Measurements from ENCODE around the gene PDE9A.
"Not testable (repeated sequence)": the region's sequence is repeated elsewhere in the genome, so short reads cannot be mapped to it uniquely, and the experiment has no call there.

Gene PDE9A

GRCh38 chr21:42626171-42626570, 27.2 kb upstream of the PDE9A start:
- Histone ChIP-seq H3K4me1 (ENCODE audit: control insufficient read depth in 1 of 2, insufficient read depth in 2 of 2, low read length in 2 of 2) (no peaks in the 10 kb centered on the region), H2BK120ac (ENCODE audit: insufficient read depth, low read length, poor library complexity) (no peak overlapping the region), H3K23ac (ENCODE audit: low read length) (peak overlapping the region; percentile 82), H3K14ac (ENCODE audit: low read length) (no peak overlapping the region), H4K12ac (ENCODE audit: low read depth, low read length) (no peak overlapping the region), H3K27ac (ENCODE audit: low read depth, low read length) (no peak overlapping the region), H3K4me2 (ENCODE audit: low read length) (no peak overlapping the region), H4K8ac (ENCODE audit: low read depth, low read length) (no peak overlapping the region), H3K4me3 (ENCODE audit: low read depth, low read length) (no peak overlapping the region), H3K27me3 (ENCODE audit: insufficient read depth, low read length) (no peaks in the 10 kb centered on the region), H3K79me1 (ENCODE audit: low read length) (no peaks in the 10 kb centered on the region), H2AFZ (ENCODE audit: insufficient read depth, low read length, poor library complexity) (no peak overlapping the region), H2BK12ac (ENCODE audit: low read length) (no peak overlapping the region), H4K91ac (ENCODE audit: low read depth, low read length) (no peak overlapping the region), H3K36me3 (ENCODE audit: control insufficient read depth in 1 of 2, insufficient read depth in 2 of 2, low read length in 2 of 2) (no peaks in the 10 kb centered on the region), H3K79me2 (ENCODE audit: control insufficient read depth, insufficient read depth, low read length, poor library complexity) (no peaks in the 10 kb centered on the region), H2AK5ac (ENCODE audit: low read length) (no peak overlapping the region), H3K4ac (ENCODE audit: low read depth, low read length) (no peak overlapping the region), H2BK5ac (ENCODE audit: low read depth, low read length, poor library complexity) (no peak overlapping the region), H3K18ac (ENCODE audit: low read length) (no peak overlapping the region), H3K9me3 (ENCODE audit: insufficient read depth, low read depth, low read length) (peaks cover 8% of the 10 kb centered on the region), H3K9ac (ENCODE audit: low read length) (no peak overlapping the region)
- WGBS (ENCODE audit: extremely low coverage, insufficient coverage, insufficient read length), result no CpG with 5 or more reads among the region's 14 CpGs
- DNase-seq, result no peak

- H3K18ac ChIP-seq (ENCODE audit: low read length), result no peak overlapping the region
- H3K14ac ChIP-seq (ENCODE audit: low read length), result no peak overlapping the region
- H3K27me3 ChIP-seq (ENCODE audit: insufficient read depth, low read length), result no peaks in the 10 kb centered on the region
- no peaks in the 10 kb centered on the region for H3K79me2 ChIP-seq (ENCODE audit: control insufficient read depth, insufficient read depth, low read length, poor library complexity)
- H4K8ac ChIP-seq (ENCODE audit: low read depth, low read length), result no peak overlapping the region
- no peak overlapping the region for H2AFZ ChIP-seq (ENCODE audit: insufficient read depth, low read length, poor library complexity)
- H3K4me3 ChIP-seq (ENCODE audit: low read depth, low read length), result no peak overlapping the region
- no CpG with 5 or more reads among the region's 15 CpGs for WGBS (ENCODE audit: extremely low coverage, insufficient coverage, insufficient read length)
- H2BK120ac ChIP-seq (ENCODE audit: insufficient read depth, low read length, poor library complexity), result no peak overlapping the region
- no peaks in the 10 kb centered on the region for H3K4me1 ChIP-seq (ENCODE audit: control insufficient read depth in 1 of 2, insufficient read depth in 2 of 2, low read length in 2 of 2)
- peaks cover 8% of the 10 kb centered on the region for H3K9me3 ChIP-seq (ENCODE audit: insufficient read depth, low read depth, low read length)
- no peak overlapping the region for H3K4me2 ChIP-seq (ENCODE audit: low read length)
- DNase-seq, result no peak
- H3K79me1 ChIP-seq (ENCODE audit: low read length), result no peaks in the 10 kb centered on the region
- no peak overlapping the region for H3K27ac ChIP-seq (ENCODE audit: low read depth, low read length)
- H2BK12ac ChIP-seq (ENCODE audit: low read length), result no peak overlapping the region
- no peak overlapping the region for H2BK5ac ChIP-seq (ENCODE audit: low read depth, low read length, poor library complexity)
- no peak overlapping the region for H2AK5ac ChIP-seq (ENCODE audit: low read length)
- no peak overlapping the region for H4K12ac ChIP-seq (ENCODE audit: low read depth, low read length)
- H4K91ac ChIP-seq (ENCODE audit: low read depth, low read length), result no peak overlapping the region
- no peaks in the 10 kb centered on the region for H3K36me3 ChIP-seq (ENCODE audit: control insufficient read depth in 1 of 2, insufficient read depth in 2 of 2, low read length in 2 of 2)
- no peak overlapping the region for H3K23ac ChIP-seq (ENCODE audit: low read length)
- H3K9ac ChIP-seq (ENCODE audit: low read length), result no peak overlapping the region
- no peak overlapping the region for H3K4ac ChIP-seq (ENCODE audit: low read depth, low read length)
Observed at GRCh38 chr21:42627527-42628289, 25.7 kb upstream of the PDE9A start.

DNA sequence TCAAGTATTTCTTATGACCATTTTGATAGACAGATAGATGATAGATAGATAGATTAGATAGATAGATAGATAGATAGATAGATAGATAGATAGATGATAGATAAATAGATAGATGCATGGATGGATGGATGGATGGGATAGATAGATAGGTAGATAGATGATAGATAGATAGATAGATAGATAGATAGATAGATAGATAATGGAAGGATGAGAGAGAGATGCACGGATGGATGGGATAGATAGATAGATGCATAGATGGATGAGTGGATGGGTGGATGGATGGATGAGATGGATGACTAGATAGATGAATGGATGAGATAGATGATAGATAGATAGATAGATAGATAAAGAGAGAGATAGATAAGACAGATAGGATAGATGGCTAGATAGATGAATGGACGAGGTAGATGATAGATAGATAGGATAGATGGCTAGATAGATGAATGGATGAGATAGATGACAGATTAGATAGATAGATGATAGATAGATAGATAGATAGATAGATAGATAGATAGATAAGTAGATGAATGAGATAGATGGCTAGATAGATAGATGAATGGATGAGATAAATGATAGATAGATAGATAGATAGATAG, 24.9 kb upstream of the PDE9A start:
- not testable (repeated sequence) for H3K4me3 ChIP-seq (ENCODE audit: low read depth, low read length); H3K23ac ChIP-seq (ENCODE audit: low read length); H3K9me3 ChIP-seq (ENCODE audit: insufficient read depth, low read depth, low read length); DNase-seq; H2AK5ac ChIP-seq (ENCODE audit: low read length); H4K8ac ChIP-seq (ENCODE audit: low read depth, low read length); H2BK12ac ChIP-seq (ENCODE audit: low read length); H2BK120ac ChIP-seq (ENCODE audit: insufficient read depth, low read length, poor library complexity); H2AFZ ChIP-seq (ENCODE audit: insufficient read depth, low read length, poor library complexity); H4K91ac ChIP-seq (ENCODE audit: low read depth, low read length); H3K4ac ChIP-seq (ENCODE audit: low read depth, low read length); H3K18ac ChIP-seq (ENCODE audit: low read length); H2BK5ac ChIP-seq (ENCODE audit: low read depth, low read length, poor library complexity); H3K27ac ChIP-seq (ENCODE audit: low read depth, low read length); H3K9ac ChIP-seq (ENCODE audit: low read length); H3K27me3 ChIP-seq (ENCODE audit: insufficient read depth, low read length); H3K4me2 ChIP-seq (ENCODE audit: low read length); H4K12ac ChIP-seq (ENCODE audit: low read depth, low read length); H3K36me3 ChIP-seq (ENCODE audit: control insufficient read depth in 1 of 2, insufficient read depth in 2 of 2, low read length in 2 of 2); H3K4me1 ChIP-seq (ENCODE audit: control insufficient read depth in 1 of 2, insufficient read depth in 2 of 2, low read length in 2 of 2); H3K14ac ChIP-seq (ENCODE audit: low read length); H3K79me1 ChIP-seq (ENCODE audit: low read length); H3K79me2 ChIP-seq (ENCODE audit: control insufficient read depth, insufficient read depth, low read length, poor library complexity)
- WGBS (ENCODE audit: extremely low coverage, insufficient coverage, insufficient read length), result 100% methylated on average over 1 of the region's 2 CpGs

DNA sequence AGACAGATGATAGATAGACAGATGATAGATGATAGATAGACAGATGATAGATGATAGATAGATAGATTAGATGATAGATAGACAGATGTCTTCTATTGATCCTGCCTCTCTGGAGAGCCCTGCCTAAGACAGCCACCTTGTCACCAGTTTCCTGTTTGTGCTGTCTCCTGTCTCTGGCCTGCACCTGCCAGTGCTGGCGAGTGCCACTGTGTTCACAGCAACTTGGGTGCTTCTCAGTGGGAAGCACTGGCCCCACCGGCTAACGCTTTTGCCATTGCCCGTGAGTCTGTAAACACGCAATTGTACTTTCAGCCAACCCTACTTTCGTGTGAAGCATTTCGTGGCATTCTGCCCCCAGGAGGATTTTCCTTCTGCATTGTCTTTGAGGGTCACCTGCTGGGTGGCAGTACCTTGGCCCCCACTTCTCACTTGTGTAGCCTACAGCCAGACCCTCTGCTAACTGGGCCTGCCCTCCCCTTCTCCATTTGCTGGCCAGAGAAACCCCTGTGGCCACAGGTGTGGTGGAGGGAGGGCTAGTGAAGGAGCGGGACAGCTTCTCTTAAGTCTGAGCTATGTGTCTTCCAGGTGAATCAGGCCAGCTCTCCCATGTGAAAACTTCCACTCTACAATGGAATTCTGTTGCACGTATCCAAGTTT, 23.4 kb upstream of the PDE9A start:
- Histone ChIP-seq H3K4me3 (ENCODE audit: low read depth, low read length) (no peak overlapping the region), H3K18ac (ENCODE audit: low read length) (no peak overlapping the region), H3K4ac (ENCODE audit: low read depth, low read length) (no peak overlapping the region), H3K14ac (ENCODE audit: low read length) (no peak overlapping the region), H2BK12ac (ENCODE audit: low read length) (no peak overlapping the region), H2BK5ac (ENCODE audit: low read depth, low read length, poor library complexity) (no peak overlapping the region), H3K27ac (ENCODE audit: low read depth, low read length) (no peak overlapping the region), H3K36me3 (ENCODE audit: control insufficient read depth in 1 of 2, insufficient read depth in 2 of 2, low read length in 2 of 2) (no peaks in the 10 kb centered on the region), H2AK5ac (ENCODE audit: low read length) (no peak overlapping the region), H3K9me3 (ENCODE audit: insufficient read depth, low read depth, low read length) (peaks cover 8% of the 10 kb centered on the region), H4K12ac (ENCODE audit: low read depth, low read length) (no peak overlapping the region), H3K79me1 (ENCODE audit: low read length) (no peaks in the 10 kb centered on the region), H3K9ac (ENCODE audit: low read length) (no peak overlapping the region), H2AFZ (ENCODE audit: insufficient read depth, low read length, poor library complexity) (no peak overlapping the region), H3K4me1 (ENCODE audit: control insufficient read depth in 1 of 2, insufficient read depth in 2 of 2, low read length in 2 of 2) (no peaks in the 10 kb centered on the region), H4K8ac (ENCODE audit: low read depth, low read length) (no peak overlapping the region), H3K79me2 (ENCODE audit: control insufficient read depth, insufficient read depth, low read length, poor library complexity) (no peaks in the 10 kb centered on the region), H3K23ac (ENCODE audit: low read length) (no peak overlapping the region), H2BK120ac (ENCODE audit: insufficient read depth, low read length, poor library complexity) (no peak overlapping the region), H4K91ac (ENCODE audit: low read depth, low read length) (no peak overlapping the region), H3K4me2 (ENCODE audit: low read length) (no peak overlapping the region), H3K27me3 (ENCODE audit: insufficient read depth, low read length) (no peaks in the 10 kb centered on the region)
- no CpG with 5 or more reads among the region's 9 CpGs for WGBS (ENCODE audit: extremely low coverage, insufficient coverage, insufficient read length)
- DNase-seq, result no peak

All from trophoblast cell (in vitro differentiated cells and primary cell).